ENCODE measurements around the gene NISCH. TPM values are rescaled to one million over a fixed set of nuclear protein-coding genes. Genes with fewer than 3 reads are reported as not detected.
A peak's percentile ranks its signal among the peaks of the same experiment; 100 is the strongest.

Gene NISCH
- total and polyA plus RNA-seq, 3 donors from 2014 or later: 166 to 327 (median 315) TPM

DNA sequence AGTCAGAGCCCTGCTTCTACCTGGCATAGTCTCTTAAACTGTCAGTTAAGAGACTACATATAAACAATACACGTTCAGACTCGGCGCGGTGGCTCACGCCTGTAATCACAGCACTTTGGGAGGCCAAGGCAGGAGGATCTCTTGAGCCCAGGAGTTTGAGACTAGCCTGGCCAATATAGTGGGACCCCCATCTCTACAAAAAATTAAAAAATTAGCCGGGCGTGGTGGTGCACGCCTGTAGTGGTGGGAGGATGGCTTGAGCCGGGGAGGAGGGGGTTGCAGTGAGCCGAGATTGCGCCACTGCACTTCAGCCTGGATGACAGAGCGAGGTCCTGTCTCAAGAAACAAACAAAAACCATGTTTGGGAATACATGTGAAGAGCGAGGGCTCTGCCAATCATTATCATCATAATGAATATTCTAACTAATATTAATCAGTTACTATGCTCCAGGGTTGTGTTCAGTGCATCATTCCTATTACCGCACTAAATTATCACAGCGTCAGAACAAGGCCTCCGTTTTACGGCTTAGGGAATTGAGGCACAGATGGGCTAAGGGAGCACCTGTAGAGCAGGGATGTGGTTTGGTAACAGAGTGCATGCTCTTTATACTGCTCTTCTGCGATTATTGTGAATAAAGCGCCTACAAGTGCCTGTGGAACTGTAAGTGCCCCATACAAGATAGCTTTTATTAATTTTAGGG is 80.2 kb downstream of the NISCH start:
- Histone ChIP-seq H3K9me3 (no peaks in the 10 kb centered on the region), H3K27ac (no peak overlapping the region), H3K27me3 (no peaks in the 10 kb centered on the region), H3K36me3 (ENCODE audit: low read depth, missing control alignments) (no peaks in the 10 kb centered on the region), H3K4me1 (peaks cover 51% of the 10 kb centered on the region), H3K4me3 (peak overlapping the region in 1 of 2 donors; percentile 83)
- intact Hi-C loops (cut with DNase I; ENCODE audit: low total_unique reads): loop anchor here (5.0 kb wide), 1 partner anchor 48 kb away; no protein-coding TSS in a partner anchor
- DNase-seq: peak; percentile 14
- TF ChIP-seq, protein P1, sequence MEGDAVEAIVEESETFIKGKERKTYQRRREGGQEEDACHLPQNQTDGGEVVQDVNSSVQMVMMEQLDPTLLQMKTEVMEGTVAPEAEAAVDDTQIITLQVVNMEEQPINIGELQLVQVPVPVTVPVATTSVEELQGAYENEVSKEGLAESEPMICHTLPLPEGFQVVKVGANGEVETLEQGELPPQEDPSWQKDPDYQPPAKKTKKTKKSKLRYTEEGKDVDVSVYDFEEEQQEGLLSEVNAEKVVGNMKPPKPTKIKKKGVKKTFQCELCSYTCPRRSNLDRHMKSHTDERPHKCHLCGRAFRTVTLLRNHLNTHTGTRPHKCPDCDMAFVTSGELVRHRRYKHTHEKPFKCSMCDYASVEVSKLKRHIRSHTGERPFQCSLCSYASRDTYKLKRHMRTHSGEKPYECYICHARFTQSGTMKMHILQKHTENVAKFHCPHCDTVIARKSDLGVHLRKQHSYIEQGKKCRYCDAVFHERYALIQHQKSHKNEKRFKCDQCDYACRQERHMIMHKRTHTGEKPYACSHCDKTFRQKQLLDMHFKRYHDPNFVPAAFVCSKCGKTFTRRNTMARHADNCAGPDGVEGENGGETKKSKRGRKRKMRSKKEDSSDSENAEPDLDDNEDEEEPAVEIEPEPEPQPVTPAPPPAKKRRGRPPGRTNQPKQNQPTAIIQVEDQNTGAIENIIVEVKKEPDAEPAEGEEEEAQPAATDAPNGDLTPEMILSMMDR (IDR thresholded peaks at IDR 0.05): no peak
- TF ChIP-seq POLR2A (IDR thresholded peaks at IDR 0.05): no peak
- WGBS, 2 donors: 59 to 77% methylated on average over 19 of the region's 19 CpGs

DNA sequence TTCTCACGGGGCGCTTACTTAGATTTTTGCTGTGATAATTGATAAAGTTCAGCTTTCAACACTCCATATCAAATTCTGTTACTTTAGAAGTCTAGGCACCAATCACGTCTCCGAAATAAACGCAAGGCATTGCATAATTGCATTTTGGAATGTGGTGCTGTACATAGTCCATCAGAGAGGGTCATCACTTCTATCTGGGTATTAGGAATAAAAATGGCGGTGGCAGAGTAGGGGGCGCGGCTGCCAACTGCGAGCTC is 80.6 kb downstream of the NISCH start:
- Histone ChIP-seq H3K27me3 (no peaks in the 10 kb centered on the region), H3K9me3 (no peaks in the 10 kb centered on the region), H3K27ac (no peak overlapping the region)

DNA sequence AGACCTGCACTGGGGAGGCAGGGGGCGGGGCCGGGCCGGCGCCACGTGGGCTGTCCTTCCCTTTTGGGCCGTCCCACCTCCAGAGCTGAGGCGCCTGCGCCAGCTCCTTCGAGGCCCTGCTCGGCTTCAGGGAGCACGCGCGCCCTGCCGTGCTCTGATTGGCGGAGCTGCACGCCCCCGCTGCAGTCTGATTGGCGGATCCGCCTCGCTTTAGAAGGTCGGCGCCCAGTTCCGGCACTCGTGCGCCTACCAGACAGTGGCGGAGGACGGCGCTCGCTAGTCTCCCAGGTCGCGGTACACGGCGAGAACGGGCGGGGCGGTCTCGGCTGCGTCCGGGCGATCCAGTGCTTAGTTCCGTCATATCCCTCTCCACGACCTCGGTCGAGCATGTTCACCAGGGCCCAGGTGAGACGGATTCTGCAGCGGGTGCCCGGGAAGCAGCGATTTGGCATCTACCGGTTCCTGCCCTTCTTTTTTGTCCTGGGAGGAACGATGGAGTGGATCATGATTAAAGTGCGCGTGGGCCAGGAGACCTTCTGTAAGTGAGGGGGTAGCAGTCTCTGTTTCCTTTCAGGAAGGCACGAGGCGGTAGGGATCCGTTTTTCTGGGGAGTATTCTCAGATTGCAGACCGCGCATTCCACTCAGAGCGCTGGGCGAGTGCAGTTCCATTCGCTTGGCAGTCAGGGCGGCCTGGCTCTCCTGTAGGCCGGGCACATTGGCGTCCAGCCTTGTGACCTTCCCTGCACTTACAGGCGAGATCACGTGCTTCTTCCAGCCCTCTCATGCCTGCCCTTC is 81.2 kb downstream of the NISCH start, which contains the start of gene UQCC5:
UQCC5 (plus strand) TSS at position 237 of the 796 bp plus-strand sequence; CDS start at position 388, 151 bp downstream.
- H3K9me3 ChIP-seq: no peaks in the 10 kb centered on the region
- H3K4me1 ChIP-seq: peaks cover 43% of the 10 kb centered on the region
- intact Hi-C loops (cut with DNase I; ENCODE audit: low total_unique reads): loop anchor here (5.0 kb wide), 1 partner anchor 49 kb away; no protein-coding TSS in a partner anchor
- H3K4me3 ChIP-seq: peak within 1 kb of the TSS; percentile 66 to 83
- H3K27ac ChIP-seq: peak within 1 kb of the TSS; percentile 53 to 79
- WGBS, 2 donors: 0 to 1% methylated on average over 15 to 64 of the region's 65 CpGs
- TF ChIP-seq POLR2A (IDR thresholded peaks at IDR 0.05): peak; percentile 94
- TF ChIP-seq, protein P1 (IDR thresholded peaks at IDR 0.05): no peak
- DNase-seq: peak; percentile 98
- no peaks in the 10 kb centered on the region for H3K36me3 ChIP-seq (ENCODE audit: low read depth, missing control alignments)
- no peaks in the 10 kb centered on the region for H3K27me3 ChIP-seq

More for the DNA sequence above, 80.6 kb downstream of the NISCH start:
- no peak for DNase-seq
- 17 to 23% methylated on average over 6 to 9 of the region's 9 CpGs for WGBS, 2 donors
- Histone ChIP-seq H3K36me3 (ENCODE audit: low read depth, missing control alignments) (no peaks in the 10 kb centered on the region), H3K4me3 (peak overlapping the region in 1 of 2 donors; percentile 83), H3K4me1 (peaks cover 48% of the 10 kb centered on the region)
- intact Hi-C loops (cut with DNase I; ENCODE audit: low total_unique reads): loop anchor here (5.0 kb wide), 1 partner anchor 49 kb away; no protein-coding TSS in a partner anchor
- no peak for TF ChIP-seq POLR2A (IDR thresholded peaks at IDR 0.05)
- TF ChIP-seq, protein P1 (IDR thresholded peaks at IDR 0.05): peak in 1 of 3 experiments; percentile 8

DNA sequence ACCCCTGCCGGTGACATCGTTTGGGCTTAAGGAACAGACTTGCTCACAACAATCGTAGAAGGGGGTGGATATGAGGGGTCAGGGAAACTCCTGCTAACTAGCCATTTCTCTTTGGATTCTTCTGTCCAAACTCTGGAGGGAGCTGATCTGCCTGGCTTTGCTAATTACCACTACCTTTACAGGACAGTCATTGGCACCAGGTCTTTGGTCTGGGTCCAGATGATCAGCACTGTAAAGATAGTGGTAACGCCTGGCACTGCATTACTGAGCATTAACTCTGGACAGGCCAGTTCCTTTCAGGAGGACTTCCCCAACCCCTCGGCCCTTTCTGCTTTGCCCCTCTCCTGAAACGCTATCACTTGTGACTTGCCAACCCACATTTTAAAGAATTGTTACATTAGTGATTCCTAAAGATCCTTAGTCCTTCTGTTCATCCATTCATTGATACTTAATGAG is 81.8 kb downstream of the NISCH start:
- DNase-seq: no peak
- H3K4me1 ChIP-seq: peaks cover 37% of the 10 kb centered on the region
- H3K9me3 ChIP-seq: no peaks in the 10 kb centered on the region
- no peaks in the 10 kb centered on the region for H3K36me3 ChIP-seq (ENCODE audit: low read depth, missing control alignments)
- no peaks in the 10 kb centered on the region for H3K27me3 ChIP-seq
- TF ChIP-seq, protein P1 (IDR thresholded peaks at IDR 0.05): no peak
- TF ChIP-seq POLR2A (IDR thresholded peaks at IDR 0.05): no peak
- H3K4me3 ChIP-seq: peak overlapping the region; percentile 66 to 83
- H3K27ac ChIP-seq: peak overlapping the region; percentile 53 to 79
- intact Hi-C loops (cut with DNase I; ENCODE audit: low total_unique reads): loop anchor here (5.0 kb wide), 1 partner anchor 50 kb away; no protein-coding TSS in a partner anchor
- 1 to 3% methylated on average over 6 of the region's 6 CpGs for WGBS, 2 donors

Data from testis (tissue), 3 donors.